CD4-positive, alpha-beta T cell treated with Interleukin-10 for 1 hour (primary cell): Measurements from ENCODE around the gene ERC1.
"Not testable (repeated sequence)": the region's sequence is repeated elsewhere in the genome, so short reads cannot be mapped to it uniquely, and the experiment has no call there.

Experiments
- DNase-seq: peaks from one replicate; pipeline ENCODE4 v3.0.0-alpha.2; 2020

Gene ERC1

DNA sequence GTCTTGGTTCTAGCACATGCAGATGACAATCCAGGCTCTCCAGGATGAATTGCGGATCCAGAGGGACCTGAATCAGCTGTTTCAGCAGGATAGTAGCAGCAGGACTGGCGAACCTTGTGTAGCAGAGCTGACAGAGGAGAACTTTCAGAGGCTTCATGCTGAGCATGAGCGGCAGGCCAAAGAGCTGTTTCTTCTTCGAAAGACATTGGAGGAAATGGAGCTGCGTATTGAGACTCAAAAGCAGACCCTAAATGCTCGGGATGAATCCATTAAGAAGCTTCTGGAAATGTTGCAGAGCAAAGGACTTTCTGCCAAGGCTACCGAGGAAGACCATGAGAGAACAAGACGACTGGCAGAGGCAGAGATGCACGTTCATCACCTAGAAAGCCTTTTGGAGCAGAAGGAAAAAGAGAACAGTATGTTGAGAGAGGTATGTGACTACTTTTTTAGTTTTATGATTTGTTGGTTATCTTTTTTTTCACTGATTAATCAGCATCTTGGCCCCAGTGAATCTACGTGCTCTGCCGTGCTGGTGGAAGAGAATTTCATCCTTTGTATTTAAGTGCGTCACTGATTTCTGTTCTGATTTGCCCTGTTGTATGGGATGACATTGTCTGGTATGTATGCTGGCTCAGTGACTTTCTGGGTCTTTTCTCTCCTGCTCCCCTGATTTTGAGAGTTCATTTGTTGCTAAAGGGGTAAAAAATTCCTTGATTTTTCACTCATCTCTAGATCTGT lies 92.3 kb downstream of the ERC1 start:
- DNase-seq: no peak

DNA sequence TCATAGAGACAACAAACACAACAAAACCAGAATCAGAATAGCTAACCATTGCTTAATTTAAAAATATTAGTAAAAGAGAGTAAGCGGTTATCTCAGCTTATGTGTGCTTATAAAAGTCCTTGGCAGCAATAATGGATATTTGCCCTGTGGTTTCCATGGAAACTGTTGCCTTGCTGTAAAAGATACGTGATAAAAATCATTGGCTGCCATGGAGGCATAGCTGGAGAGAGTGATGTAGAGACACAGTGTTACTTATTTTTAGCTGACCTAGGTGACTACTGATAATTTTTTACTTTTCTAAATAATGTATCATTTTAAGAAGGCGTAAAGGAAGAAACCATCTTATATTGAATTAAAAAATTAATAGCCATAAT lies 92.9 kb downstream of the ERC1 start:
- DNase-seq: no peak

DNA sequence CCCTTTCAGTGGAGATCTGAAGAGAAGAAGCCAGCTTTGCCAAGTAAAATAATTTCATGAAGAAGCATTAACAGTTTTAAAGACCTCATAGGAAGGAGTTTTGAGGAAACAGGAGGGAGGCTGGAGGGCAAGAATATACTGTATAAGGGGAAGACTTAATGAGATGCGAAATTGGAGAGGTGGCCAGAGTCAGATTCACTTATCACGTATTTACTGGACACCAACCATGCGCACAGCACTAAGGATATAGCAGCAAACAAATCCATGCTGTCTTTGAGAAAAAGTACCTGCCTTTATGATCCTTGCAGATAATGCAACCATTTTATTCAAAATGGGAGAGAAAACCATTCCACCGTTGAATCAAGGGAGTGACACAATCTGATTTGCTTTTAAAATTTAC lies 100.3 kb downstream of the ERC1 start:
- no peak for DNase-seq

DNA sequence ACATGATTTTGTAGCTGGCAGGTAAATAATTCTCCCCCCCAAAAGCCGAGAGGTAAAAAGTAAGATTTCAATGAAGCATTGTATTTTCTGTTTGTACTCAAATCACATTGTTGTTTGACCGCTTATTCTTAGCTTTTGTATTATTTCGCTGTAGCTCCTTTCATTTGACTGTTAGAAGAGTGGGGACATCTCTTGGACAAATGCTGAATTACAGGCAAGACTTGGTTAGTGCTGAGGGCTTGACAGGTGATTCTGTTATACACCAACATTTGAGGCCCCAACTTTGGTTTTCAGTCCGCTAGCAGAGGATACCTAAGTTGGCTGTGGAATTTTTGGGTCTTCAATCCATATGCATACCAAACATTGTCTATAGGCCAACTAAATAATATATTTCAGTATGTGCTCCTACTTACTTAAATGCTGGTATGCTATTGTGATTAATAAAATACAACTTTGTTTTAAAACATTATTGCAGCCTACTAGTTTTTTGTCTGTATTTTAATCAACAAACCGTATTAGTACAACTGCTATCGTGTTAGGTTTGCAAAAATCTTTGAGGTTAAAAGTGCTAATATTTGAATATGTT lies 102.2 kb downstream of the ERC1 start:
- peak; percentile 65 for DNase-seq

DNA sequence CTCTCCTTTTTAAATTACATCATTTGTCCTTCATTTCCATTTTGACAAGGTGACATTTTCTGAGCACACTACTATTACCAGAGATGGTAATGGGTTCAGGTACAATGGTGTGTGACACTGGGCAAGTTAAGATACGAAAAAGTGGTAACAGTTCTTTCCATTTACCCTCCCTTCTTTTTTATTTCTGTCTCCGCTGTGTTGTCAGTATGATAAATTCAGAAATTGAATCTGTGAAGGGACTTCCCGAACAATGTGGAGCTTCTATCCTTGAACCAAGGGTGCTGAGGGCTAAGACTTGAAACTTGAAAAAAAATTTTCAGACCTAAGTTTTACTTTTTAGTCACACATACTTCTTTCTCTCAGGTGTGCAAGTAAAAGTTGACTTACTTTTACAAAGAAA lies 103.7 kb downstream of the ERC1 start:
- no peak for DNase-seq

DNA sequence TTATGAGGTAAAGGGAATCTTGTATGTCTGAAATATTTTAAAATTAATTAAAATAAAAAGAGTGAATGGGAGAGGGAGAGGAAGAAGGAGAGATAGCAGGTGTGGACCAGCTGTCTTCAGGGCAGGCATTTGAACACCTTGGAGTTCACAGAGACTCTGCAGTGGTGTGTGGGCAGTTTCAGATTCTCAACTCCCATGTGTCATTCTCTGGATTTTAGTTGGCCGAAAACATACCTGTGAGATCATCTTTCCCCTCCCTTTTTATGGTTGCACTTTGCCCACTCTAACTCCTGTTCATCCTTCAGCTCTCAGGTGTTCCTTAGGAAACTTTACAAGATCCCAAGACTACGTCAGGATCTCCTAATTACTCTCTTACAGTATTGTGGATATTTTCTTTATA lies 108.1 kb downstream of the ERC1 start:
- DNase-seq: no peak

DNA sequence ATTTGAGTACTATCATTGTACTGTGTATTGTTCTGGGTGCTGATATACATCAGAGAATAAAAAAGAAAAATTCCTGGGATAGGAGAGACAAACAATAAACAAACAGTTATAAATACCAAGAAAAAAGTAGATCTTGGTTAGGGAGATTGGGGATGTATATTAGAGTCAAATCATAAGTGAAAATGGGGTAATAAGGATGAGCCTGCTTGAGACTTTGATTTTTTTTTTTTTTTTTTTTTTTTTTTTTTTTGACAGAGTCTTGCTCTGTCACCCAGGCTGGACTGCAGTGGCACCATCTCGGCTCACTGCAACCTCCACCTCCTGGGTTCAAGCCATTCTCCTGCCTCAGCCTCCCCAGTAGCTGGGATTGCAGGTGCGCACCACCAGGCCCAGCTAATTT lies 108.6 kb downstream of the ERC1 start:
- not testable (repeated sequence) for DNase-seq

DNA sequence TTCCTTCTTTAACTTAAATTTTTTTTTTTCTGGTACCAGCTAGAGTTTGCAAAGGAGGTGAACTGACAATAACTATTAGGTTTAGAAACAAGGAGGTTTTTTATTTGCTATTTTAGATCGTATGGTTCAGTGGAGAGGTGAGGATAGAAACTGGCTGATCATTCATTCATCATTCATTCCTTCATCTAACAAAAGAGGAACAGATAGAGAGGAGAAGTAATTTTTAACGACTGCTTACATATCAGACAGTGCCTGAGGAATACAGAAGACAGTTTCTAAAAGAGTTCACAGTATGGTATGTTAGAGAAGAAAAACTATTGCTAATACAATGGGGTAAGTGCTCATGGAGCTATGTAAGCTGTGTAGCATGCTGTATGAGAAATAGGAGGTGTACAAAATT lies 111.1 kb downstream of the ERC1 start:
- DNase-seq: no peak

DNA sequence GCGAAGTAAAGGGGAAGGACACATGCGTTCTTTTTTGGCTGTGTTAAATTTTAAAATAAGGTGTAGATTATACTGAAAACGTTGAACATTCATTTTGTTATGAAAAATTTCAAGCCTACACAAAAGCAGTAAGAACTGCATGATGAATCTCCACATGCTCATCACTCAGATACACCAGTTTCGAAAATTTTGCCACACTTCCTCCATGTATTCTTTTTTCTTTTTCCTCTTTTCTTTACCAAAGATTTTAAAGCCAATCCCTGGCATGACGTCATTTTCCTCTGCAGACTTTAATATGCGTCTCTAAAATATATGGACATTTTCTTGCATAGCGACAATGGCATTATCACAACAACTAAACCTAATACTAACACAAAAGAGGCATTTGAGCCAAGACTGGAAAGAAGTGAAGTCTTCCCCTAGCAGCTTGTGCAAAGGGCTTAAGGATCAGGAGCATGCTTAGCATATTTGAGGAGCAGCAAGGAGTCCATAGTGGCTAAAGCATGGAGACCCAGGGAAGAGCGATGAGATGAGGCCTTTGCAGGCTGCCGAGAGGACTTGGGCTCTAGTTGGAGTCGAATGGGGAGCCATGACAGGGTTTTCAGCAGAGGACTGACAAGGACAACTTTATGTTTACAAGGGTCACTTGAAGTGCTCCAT lies 111.9 kb downstream of the ERC1 start:
- DNase-seq: no peak

DNA sequence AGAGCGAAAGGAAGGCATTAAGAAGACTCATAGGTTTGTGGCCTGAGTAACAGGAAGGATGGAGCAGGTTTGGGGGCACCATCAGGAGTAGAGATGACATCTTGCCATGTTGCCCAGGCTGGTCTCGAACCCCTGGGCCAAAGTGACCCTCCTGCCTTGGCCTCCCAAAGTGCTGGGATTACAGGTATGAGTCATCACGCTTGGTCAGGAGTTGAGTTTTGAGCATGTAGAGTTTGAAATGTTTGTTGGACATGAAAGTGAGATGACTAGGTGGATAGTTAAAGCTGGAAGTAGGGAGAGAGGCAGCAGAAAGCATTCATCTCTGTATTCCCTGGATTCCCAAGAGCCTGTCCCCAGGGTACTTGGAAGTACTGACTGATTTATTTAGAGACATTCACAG lies 112.6 kb downstream of the ERC1 start:
- no peak for DNase-seq

DNA sequence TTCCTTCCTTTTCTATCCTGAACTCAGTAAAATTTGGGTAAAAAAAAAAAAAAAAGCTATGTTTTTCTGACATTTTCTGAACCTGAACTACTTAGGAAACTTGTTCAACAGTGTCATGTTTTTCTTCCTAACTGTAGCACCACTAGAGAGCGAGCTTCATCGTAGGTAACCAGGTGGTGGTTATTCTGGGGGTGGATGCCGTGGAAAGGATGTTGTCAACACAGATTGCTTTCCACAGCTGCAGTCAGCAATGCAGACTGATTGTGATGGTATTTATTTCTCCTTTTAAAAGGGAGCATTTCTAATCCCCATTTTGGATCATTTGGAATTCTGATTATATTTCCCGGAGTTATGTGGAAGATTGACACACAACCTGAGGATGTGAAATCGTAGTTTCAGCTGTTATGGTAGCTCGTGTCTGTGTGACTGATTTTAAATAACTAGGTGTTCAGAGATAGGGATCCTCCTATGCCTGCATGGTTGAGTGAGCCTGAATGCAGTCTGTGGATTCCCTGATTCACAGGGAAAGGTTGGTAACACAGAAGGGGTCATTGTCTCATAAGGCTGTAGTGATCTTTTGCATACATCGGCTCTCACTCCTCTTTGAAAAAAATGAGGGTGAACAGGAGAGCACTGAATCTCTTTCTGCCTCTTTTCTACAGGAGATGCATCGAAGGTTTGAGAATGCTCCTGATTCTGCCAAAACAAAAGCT lies 113.2 kb downstream of the ERC1 start:
- no peak for DNase-seq

DNA sequence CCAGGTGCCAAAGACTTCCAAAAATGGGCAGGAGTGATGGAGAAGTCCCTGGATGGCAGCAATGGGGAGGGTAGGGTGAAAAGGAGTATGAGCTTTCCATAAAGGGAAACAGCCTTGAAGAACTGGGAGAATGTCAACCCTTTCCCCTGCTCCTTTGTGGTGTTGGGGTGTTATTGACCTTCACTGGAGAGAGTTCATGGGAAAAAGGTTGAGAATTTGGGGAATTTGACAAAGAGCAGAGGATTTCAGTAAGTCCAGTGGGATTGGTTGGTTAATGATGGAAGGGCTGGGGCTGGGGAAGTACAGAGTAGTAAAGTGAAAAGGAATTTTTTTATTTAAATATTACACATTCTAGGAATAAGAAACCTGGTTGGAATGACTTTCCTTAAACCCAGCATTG lies 116.6 kb downstream of the ERC1 start:
- no peak for DNase-seq

DNA sequence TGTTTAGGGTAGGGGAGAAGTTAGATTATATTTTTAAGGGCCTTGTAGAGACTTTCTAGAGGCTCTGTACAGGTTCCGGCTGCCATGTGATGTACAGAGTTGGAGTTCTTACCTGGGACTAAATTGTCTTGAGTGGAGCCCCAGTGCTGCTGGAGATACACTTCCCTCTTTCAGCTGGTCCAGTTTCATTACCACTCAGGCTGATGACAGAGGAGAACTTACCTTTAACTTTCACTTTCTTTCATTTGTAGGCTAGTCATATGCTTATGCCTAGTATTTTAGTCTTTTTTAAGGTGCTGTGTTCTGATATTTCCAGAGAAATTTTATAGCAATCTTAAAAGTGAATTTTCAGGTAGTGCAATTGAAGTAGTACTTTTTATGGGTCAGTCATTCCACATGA lies 117.3 kb downstream of the ERC1 start:
- no peak for DNase-seq

DNA sequence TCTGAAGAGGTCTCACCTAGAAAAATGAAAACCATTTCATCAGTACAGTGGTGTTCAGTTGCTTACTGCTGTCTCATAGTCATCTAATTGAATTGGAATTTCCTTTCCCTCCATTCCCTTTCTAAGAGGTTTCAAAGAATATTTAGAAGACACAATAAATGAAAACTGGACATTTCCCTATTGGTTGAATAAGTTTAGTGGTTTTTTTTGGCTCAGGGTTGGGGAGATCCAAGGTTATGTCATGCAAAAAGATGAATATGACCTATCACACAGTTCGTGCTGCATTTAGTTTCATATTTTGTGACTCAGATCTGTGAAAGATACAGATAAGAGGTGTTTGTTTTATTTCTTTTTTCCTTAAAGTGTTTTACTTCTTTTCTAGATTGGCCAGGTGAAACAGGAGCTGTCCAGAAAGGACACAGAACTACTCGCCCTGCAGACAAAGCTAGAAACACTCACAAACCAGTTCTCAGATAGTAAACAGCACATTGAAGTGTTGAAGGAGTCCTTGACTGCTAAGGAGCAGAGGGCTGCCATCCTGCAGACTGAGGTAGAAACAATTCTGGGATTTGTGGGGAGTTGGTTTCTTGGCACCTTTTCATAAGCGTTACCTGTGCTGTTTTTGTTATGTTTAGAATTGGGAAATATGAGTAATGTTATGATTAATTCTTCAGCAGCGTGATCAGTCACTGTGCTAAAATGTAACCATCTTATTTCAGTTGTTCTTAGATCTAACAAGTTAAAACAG lies 124.6 kb downstream of the ERC1 start:
- DNase-seq: no peak

DNA sequence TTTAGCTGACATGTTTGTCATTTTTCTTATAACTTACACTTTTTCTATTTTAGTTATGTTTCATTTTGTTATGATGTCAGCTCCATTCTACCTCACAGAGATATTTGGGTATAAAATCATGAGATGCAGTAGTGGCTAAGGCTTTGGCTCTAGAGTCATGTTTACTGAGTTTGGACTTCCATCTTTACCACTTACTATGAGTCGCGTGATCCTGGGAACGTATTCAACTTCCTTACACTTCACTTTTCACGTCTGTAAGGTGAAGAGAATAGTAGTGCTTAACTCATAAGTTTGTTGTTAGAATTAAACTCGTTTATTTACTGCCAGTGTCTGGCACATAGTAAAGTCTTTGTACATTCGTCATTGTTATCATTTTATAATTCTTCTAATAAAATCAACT lies 126.3 kb downstream of the ERC1 start:
- DNase-seq: no peak

DNA sequence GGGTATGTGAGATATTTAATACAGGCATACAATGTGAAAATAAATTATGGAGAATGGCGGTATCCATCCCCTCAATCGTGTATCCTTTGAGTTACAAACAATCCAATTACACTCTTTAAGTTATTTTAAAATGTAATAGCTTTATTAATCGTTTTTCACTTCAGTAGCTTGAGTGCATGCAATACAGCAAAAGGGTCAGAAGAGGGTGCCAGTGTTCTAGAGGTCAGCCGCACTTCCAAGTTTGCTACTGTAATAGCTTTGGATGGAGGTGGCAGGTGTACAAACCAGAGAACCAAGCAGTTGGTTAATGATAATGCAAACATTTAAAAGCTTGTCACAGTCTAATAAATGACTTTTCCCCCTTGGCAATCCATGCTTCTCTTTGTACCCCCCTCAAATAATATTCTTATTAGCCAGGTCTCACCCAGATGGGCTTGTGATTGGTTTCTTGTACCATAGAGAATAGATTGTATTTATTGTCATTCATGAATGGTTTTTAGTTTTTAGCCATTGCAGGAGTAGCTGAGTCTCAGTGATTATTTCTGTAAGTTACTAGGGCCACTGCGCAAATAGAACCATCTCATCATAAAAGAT lies 127.0 kb downstream of the ERC1 start:
- peak; percentile 78 for DNase-seq

DNA sequence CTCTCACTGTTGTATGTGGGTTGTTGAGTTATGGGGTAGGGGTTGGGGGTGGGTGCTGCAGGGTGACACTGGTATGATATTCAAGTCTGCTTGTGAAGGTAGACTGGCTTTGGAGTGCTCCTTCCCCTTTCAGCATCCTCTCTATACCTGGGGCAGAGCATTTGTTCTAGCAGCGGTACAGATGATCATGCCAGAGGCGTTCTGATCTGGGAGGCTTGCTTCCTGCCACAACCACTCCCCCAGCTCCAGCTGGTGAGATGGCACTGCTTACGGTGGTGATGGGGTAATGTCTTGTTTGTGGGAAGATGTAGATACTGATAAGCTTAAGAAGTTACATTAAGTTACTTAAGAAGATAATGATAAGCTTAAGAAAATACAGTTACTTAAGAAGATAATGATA lies 131.8 kb downstream of the ERC1 start:
- DNase-seq: peak; percentile 54

DNA sequence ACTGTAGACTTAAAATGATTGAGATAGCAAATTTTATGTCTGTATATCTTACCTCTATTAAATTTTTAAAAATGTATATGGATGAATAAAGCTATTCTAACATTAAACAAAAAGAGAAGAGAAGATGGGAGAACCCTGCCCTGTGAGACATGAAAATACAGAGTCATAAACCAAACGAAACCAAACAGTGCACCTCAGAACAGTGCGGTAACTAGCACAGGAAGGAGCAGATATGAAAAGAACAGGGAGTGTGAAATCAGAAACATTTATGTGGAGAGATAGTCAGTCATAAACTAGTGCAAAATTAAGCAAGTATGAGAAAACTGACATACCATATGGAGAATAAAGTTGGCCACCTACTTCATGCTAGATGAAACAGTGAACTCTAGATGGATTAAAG lies 135.1 kb downstream of the ERC1 start:
- DNase-seq: peak; percentile 12

DNA sequence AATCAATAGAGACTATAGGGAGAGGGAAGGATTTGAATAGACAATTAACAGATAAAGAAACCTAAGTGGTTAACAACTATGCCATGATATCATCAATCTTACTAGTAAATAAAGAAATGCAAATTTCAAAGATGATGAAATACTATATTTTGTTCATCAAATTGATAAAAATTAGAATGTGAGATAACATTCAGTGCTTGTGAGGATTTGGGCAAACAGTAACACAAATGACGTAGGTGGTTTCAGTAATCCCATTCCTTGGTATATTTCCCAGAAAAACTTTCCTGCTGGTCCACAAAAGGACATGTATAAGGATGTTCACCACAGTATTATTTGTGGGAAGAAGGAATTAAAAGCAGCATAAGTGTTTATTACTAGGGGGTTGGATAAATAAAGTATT lies 136.0 kb downstream of the ERC1 start:
- no peak for DNase-seq

DNA sequence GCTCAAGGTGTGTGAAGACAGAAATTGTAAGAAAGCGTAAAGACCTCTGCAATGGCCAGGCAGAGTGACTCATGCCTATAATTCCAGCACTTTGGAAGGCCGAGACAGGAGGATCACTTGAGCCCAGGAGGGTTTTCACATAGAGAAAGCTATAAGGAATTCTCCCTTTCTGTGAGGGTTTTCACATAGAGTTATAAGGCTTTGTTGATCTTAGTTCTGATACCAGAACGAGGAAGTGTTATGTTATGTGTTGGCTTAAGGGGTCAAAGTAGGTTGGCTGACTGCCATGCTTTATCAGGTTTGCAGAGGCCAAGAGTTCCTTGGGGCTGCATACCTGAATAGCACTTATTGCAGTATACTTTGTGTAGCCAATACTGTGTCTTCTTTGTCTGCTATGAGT lies 139.1 kb downstream of the ERC1 start:
- DNase-seq: no peak

DNA sequence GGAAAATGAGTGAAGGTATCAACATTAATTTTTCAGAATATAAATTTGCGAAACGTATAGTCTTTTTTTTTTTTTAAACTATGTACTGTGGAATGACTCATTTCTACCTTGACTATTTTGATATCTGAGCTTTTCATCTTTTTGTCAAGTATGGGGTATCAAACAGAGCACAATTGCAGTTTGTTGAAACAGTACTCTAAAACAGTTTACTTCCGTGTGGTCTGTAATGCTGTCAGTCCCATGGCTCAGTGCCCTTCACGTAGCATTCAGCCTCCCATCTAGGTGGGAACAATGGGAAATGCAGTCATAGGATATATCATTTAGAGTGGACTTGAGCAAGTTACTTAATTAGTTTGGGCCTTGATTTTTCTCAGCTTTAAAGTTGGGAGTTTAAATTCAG lies 139.5 kb downstream of the ERC1 start:
- no peak for DNase-seq

DNA sequence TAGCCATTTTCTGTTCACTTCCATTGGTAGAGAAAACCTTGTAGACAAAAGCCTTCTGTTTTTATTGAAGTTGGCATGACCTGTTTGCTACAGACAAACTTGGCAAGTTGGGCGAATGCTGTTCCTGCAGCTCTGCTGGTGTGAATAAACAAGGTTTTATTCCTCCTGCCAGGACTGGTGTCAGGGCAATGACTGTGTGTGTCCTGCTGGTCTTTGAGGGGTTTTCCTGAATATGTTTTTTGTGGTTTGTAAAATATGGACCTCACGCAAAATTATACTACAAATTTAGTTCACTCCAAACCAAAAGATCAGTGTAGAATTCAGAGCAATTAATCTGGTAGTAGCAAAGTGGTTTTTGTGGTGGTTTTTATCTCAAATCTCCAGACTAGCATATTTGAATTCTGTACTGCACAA lies 140.8 kb downstream of the ERC1 start:
- DNase-seq: no peak

DNA sequence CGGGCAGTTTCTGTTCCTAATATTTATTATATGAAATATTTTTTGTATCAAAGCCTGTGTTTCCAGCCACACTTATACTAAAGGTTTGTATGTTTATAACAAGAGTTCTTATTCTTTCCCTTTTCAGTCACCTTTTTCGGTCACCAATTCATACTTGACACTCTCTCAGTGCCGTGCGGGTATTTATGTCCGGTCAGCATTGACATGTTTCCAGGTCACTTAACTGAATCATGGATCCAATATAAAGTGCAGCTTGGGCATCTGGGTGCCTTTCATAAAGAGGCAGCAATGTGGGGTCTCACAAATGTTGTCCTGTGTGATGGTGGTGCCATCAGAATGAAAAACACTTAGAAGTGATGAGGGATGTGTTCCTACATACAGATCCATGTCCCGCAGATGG lies 141.3 kb downstream of the ERC1 start:
- no peak for DNase-seq
